ENCODE results near the gene SPOCK1. TPM values are rescaled to one million over a fixed set of nuclear protein-coding genes. Genes with fewer than 3 reads are reported as not detected.

Gene SPOCK1
- total RNA-seq, 1 donor from 2014 or later: 900 TPM

GRCh38 chr5:137356127-137356526, 143.0 kb downstream of the SPOCK1 start:
- peaks cover 4% of the 10 kb centered on the region for H3K4me1 Mint-ChIP-seq (ENCODE audit: unreplicated experiment)
- H3K36me3 Mint-ChIP-seq (ENCODE audit: unreplicated experiment): peaks cover 1% of the 10 kb centered on the region
- no peak for DNase-seq (ENCODE audit: extremely low spot score, unreplicated experiment)
- no peaks in the 10 kb centered on the region for H3K27me3 Mint-ChIP-seq (ENCODE audit: unreplicated experiment)
- H3K9me3 Mint-ChIP-seq (ENCODE audit: unreplicated experiment): no peaks in the 10 kb centered on the region
- H3K27ac Mint-ChIP-seq (ENCODE audit: unreplicated experiment): no peak overlapping the region
- H3K4me3 Mint-ChIP-seq (ENCODE audit: unreplicated experiment): no peak overlapping the region
- no peak for TF ChIP-seq CTCF (IDR thresholded peaks at IDR 0.05)

DNA sequence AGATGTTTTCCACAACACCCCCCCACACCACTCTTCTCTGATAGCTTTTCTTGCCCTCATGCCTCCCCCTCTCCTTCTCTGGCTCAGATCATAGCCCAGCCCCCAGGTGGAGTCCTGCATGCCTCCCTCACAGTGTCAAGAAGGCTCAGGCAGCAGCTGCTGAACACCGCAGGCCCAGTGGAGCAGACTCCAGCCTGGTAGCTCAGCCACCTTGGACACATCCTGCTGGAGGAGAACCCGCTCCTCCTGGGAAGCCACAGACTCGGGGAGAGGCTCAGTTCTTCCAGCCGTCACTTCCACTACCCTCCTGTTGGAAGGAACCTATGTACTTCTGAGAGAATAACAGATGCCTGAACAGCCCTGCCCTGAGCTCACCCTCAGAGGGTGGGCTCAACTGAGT, 143.4 kb downstream of the SPOCK1 start:
- Mint-ChIP-seq H3K36me3 (ENCODE audit: unreplicated experiment) (peaks cover 1% of the 10 kb centered on the region), H3K4me3 (ENCODE audit: unreplicated experiment) (no peak overlapping the region), H3K4me1 (ENCODE audit: unreplicated experiment) (no peaks in the 10 kb centered on the region), H3K27me3 (ENCODE audit: unreplicated experiment) (no peaks in the 10 kb centered on the region), H3K27ac (ENCODE audit: unreplicated experiment) (no peak overlapping the region), H3K9me3 (ENCODE audit: unreplicated experiment) (no peaks in the 10 kb centered on the region)
- no peak for TF ChIP-seq CTCF (IDR thresholded peaks at IDR 0.05)
- DNase-seq (ENCODE audit: extremely low spot score, unreplicated experiment): no peak

GRCh38 chr5:137352095-137352494, 147.0 kb downstream of the SPOCK1 start:
- DNase-seq (ENCODE audit: extremely low spot score, unreplicated experiment): no peak
- H3K27me3 Mint-ChIP-seq (ENCODE audit: unreplicated experiment): no peaks in the 10 kb centered on the region
- H3K27ac Mint-ChIP-seq (ENCODE audit: unreplicated experiment): no peak overlapping the region
- H3K36me3 Mint-ChIP-seq (ENCODE audit: unreplicated experiment): peaks cover 9% of the 10 kb centered on the region
- TF ChIP-seq CTCF (IDR thresholded peaks at IDR 0.05): no peak
- H3K4me3 Mint-ChIP-seq (ENCODE audit: unreplicated experiment): no peak overlapping the region
- H3K4me1 Mint-ChIP-seq (ENCODE audit: unreplicated experiment): no peaks in the 10 kb centered on the region
- no peaks in the 10 kb centered on the region for H3K9me3 Mint-ChIP-seq (ENCODE audit: unreplicated experiment)

- Mint-ChIP-seq H3K36me3 (ENCODE audit: unreplicated experiment) (peaks cover 9% of the 10 kb centered on the region), H3K4me1 (ENCODE audit: unreplicated experiment) (peaks cover under 1% of the 10 kb centered on the region), H3K27me3 (ENCODE audit: unreplicated experiment) (no peaks in the 10 kb centered on the region), H3K27ac (ENCODE audit: unreplicated experiment) (no peak overlapping the region), H3K4me3 (ENCODE audit: unreplicated experiment) (no peak overlapping the region), H3K9me3 (ENCODE audit: unreplicated experiment) (no peaks in the 10 kb centered on the region)
- no peak for TF ChIP-seq CTCF (IDR thresholded peaks at IDR 0.05)
- no peak for DNase-seq (ENCODE audit: extremely low spot score, unreplicated experiment)
Observed at GRCh38 chr5:137350791-137351190, 148.3 kb downstream of the SPOCK1 start.

DNA sequence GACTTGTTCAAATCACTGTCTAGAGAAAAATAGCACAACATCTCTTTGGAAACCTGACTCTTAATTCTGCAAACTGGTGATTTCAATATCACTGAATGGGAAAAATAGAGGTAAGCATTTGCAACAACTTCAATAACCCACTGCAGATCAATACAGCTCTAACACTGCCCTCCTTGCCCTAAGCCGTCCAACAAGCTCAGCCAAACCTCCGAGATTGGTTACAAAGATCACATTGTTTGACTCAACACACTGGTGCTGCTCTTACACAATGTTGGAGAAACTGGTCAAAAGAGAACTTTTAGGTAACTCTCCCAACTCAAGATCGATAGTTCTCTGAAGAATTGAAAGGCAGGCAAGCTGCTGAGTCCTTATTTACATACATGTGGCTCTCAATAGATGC, 150.4 kb downstream of the SPOCK1 start:
- DNase-seq (ENCODE audit: extremely low spot score, unreplicated experiment): no peak
- Mint-ChIP-seq H3K27me3 (ENCODE audit: unreplicated experiment) (no peaks in the 10 kb centered on the region), H3K4me1 (ENCODE audit: unreplicated experiment) (peaks cover 12% of the 10 kb centered on the region), H3K9me3 (ENCODE audit: unreplicated experiment) (no peaks in the 10 kb centered on the region), H3K4me3 (ENCODE audit: unreplicated experiment) (no peak overlapping the region), H3K27ac (ENCODE audit: unreplicated experiment) (no peak overlapping the region), H3K36me3 (ENCODE audit: unreplicated experiment) (peaks cover 9% of the 10 kb centered on the region)
- TF ChIP-seq CTCF (IDR thresholded peaks at IDR 0.05): no peak

Data from osteocyte (in vitro differentiated cells).